HG02571 (cell line): Measurements from ENCODE around the gene LGALS3.

Source experiments
- ATAC-seq: cut with Tn5 transposase; IDR thresholded peaks from one replicate; pipeline ENCODE4 v1.9.1; 2021; ENCODE audit warnings: mild to moderate bottlenecking, moderate library complexity; ENCODE audit not compliant: unreplicated experiment

Gene LGALS3

DNA sequence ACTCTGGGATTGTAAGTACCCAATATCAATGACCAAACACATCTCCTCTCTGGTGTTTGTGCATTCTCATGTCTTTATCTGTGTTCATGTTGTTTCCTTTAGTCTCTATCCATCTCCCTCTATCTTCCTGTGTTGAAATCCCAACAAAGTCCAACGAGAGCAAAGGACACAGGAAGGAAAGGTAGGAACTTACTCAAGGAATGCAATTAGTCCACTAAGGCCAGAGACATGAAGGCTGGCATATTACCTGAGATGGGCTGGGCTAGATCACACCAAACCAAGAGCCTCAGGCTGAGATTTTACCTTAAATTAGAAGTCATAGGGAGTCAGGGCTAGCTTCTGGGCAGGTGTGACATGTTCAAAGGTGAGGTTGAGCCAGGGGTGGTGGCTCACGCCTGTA lies 14.3 kb upstream of the LGALS3 start:
- ATAC-seq, result no peak

DNA sequence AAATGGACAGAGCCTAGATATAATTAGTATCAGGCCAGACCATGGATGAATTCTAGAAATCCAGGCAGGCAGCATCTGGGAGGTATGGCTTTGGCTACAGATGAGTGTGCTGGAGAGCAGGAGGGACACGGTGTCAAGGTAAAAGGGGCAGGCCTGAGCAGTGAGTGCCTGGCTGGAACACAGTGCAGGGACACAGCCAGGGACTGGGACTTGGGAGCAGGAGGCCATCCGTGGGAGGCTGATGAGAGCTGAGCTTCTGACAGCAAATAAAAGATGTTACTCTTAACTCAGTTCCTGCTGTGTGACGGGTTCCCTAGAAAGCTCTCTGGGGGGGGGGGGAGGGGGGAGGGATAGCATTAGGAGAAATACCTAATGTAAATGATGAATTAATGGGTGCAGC lies 13.6 kb upstream of the LGALS3 start:
- ATAC-seq, result no peak

DNA sequence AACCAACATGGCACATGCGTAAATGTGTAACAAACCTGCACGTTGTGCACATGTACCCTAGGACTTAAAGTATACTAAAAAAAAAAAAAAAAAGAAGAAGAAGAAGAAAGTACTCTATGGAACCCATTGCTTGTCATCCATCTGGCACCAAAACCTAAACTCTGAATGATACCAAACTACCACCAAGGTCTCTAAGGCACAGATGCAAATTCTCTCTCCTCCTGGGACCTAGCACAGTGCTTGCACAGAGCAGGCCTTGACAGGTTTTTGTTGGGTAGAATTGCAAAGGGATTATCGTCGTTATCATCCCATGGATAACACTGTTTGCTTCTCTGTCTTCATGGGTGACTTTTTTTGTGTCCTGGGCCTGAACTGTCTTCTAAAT lies 13.2 kb upstream of the LGALS3 start:
- no peak for ATAC-seq

DNA sequence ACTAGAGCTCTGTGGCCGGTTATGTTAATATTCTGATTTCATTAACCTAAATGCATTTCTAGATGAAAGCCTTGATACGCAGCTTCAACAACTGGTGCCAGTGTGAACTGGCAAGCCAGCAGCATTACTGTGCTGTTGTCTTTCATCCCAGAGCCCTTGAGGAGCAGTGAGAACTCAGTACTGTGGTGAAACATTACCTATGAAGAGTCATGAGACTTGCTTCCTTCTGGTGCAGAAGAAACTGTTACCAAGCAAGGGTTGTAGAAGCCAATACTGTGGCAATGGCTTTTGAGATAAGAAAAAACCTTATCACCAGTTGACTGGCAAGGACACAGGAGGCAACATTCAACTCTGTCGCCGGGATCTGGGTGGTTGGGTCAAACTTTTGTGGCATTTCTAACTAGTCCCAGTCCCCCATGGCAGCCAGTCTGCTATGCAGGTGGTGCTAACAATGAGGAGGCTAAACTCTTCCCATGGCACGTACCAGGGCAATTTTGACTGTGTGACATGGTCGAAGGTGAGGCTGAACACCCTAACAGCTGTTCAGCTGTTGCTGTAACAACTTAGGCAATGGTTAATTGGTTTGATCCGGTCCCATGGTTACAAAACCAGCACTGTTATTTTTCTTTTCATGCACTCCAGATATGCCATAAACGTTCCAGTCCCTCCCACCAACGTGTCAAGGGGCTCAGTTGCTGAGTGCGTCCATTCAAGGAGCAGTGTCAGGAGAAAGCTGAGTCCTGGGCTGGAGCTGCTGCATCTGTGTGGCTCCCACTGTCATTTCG lies 12.6 kb upstream of the LGALS3 start:
- ATAC-seq, result no peak

DNA sequence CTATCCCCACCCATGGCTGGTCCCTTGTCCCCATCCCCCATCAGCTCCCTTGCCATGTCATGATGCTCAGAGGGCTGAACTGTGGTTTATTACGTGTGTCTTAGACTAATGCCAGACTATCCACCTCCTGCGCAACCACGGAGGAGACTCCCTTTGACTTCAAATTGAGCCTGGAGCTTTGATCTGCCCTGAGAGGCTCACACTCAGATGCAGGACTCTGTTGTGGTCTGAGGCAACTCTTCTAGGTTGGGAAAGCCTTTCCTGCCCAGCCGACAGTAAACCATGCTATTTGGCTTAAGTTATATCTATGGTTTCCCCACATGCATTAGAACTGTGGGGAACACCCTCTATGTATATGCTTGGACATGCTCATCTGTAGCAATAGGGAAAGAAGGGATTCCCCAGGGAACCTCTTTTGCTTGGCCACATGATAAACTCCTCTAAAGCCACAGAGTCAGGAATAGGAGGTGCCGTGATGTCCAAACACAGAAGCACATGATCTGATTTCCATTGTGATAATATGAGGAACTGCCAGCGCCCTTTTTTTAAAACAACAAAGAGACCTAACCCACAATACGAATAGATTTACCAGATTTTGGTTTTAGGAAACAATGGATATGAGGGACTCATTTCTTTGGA lies 11.1 kb upstream of the LGALS3 start:
- ATAC-seq, result no peak

DNA sequence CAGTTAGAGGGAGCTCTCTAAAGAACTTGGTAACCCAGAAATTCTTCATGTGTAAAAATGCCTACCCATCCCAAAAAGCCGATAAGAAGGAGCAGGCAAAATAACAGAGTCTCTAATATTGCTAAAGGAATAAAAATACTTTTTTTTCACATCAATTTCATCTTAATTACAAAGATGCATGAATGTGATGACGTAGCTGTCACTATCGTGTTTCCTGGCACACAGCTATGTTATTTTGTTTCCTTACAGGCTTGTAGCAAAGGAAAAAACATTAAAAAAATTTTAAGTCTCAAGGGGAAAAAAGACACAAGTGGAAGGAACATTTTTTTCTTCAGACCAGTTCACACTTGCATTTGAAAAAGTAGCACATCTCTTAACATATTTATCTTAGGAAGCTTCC lies 10.3 kb upstream of the LGALS3 start:
- ATAC-seq, result no peak

DNA sequence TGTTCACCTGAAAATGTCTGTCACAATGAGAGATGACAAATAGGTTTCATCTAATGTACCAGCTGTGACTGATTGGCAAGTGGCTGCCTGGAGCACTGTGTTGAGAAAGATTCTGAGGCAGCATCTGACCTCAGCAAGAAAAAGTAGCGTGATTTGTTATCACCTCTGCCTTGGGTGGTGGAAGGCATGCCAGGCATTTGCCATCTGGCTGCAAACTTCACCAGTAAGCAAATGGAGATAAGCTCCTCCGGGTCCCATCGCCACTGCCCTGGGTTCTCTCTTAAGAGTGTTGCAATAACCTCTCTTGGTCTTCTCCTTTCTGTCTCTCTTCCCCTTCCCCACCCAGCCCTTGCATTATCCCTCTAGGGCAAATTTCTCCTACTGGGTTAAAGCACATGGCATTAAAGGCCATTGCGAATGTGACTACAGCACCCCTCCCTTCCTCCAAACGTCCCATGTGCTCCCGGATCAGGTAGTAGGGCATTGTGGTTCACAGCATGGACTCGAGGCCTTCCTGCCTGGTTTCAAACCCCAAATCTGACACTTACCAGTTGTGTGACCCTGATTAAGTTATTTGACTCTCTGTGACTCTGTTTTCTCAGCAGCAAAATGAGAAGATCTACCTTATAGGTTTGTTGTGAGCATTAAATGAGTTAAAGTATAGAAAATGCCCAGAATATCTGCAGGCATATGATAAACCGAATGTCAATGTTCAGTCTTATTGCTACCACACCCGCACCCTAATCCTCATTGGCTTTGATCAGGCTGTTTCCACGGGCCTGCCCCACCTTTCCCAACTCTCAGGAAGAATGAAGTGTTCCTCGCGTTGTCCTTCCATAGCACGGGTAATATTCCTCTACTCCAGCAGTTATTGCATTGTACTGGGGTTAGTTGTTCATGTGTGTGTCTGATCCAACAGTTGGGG lies 8.2 kb upstream of the LGALS3 start:
- no peak for ATAC-seq

DNA sequence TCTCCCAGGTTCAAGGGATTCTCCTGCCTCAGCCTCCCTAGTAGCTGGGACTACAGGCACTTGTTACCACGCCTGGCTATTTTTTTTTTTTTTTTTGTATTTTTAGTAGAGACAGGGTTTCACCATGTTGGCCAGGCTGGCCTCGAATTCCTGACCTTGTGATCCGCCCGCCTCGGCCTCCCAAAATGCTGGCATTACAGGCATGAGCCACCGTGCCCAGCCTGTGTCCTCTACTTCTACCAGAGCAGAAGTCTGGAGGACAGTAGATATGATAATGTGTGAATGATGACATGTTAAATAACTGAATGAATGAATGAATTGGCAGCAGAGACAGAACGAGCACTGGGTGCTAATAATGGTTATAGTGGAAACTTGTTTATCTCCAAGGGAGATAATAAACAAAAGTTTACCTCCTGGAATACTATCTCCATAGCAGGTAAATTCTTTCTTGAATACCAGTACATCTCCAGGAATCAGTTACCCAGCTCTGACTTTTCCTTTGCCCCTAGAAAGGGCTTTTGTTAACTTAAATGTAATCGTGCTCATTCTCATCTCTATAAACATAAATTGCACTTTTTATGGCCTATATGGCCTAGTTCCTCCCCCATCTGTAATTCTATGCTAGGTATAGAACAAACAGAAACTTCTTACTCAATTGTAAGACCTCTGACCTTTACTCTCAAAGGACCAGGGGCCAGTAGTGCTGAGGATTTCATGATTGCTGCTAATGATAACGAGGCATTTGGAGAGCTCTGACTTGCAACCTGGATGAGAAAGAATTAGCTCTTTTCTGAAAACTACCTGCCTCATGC lies 7.2 kb upstream of the LGALS3 start:
- no peak for ATAC-seq

DNA sequence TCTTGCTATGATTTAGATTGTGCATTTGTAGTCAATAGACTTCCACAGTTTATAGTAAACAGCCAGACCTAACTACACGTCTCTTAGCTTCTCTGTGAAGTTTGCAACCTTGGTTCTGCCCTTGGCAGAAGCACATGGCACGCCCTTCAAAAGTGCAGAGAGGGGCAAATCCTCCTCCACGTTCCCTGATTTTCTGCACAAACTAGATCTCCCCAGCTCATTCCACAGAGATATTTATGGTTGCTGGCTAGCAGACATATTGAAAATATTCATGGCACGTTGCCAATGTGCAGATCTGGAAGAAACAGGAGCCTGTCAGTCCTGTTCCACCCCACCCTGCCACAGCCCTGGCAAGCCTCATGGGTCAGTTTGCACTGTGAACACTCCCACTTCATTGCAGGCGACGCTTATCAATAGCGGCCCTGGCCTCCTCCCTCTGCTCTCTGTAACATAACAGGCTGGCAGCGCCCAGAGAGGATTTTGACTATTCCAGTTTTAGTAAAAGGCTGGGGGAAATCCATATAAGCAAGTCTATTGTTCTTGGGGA lies 6.5 kb upstream of the LGALS3 start:
- no peak for ATAC-seq

DNA sequence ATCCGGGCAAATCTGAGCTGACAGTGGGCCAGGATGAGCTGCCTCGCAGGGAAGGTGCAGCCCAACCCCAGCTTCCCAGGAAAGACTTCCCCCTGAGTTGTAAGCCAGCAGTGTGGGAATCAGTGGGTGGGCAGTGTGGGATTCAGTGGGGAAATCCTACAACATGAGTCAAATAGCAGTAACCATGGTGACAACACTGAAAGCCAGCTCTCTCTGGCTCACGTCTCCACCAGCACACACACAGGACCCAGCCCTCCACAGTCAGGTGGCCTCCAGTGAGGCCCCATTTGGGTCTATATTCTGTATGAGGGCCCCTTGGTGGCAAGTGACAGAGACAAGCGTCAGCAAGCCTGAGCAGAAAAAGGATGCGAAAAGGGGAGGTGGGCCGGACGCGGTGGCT lies 6.0 kb upstream of the LGALS3 start:
- ATAC-seq, result no peak

DNA sequence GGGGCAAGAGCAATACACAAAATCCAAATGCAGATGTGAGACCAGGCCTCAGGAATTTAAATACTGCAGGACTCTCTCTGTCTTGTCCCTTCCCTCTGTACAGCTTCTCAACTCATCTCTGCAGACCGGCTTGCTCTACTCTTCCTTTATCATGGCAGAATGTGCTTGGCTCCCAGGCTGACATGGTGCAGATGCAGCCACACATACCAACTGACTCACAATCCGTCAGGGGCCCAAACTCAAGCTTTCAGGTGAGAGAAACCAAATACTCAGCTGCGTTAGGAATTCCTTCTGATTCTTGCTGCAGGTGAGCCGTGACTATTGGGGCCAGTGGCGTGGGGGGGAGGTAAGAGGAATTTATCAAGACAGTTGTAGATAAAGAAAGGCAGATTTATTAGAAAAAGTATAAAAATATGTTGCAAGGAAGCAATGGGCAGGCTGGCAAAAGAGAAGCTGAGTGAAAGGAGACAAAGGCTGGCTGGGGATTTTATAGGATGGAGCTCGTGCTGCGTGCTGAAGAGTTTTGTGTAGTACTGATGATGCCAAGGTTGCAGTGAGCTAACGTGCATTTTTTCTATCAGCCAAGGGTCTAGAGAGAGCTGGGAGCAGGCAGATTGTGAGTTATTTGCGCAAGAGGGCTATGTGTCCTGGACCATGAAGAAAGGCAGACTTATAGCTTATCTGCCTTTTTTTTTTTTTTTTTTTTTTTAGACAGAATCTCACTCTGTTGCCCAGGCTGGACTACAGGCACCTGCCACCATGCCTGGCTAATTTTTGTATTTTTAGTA lies 5.0 kb upstream of the LGALS3 start:
- no peak for ATAC-seq

DNA sequence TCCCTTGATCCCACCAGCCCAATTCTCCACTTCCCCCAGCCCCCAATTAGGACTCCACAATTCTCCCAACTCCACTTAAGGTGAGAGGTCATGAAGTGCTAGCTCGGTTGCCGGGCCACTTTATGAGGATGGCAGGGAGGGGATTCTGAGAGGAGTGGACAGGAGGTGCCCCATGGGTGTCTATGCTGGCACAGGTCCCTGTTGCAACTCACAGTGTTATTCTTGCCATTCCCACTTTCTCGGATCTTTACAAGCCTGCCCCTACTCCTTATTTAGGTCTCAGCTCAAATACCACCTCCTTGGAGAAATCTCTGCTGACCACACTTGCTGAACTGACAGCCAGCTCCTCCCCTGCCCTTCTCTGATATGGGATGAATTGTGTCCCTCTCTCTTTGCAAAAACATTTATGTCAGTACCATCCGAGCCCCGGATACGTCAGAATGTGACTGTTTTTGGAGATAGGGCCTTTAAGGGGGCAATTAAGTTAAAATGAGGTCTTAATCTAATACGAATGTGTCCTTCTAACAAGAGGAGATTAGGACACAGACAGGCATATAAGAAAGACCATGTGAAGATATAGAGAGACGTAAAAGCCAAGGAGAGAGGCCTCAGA lies 4.2 kb upstream of the LGALS3 start:
- ATAC-seq, result no peak

DNA sequence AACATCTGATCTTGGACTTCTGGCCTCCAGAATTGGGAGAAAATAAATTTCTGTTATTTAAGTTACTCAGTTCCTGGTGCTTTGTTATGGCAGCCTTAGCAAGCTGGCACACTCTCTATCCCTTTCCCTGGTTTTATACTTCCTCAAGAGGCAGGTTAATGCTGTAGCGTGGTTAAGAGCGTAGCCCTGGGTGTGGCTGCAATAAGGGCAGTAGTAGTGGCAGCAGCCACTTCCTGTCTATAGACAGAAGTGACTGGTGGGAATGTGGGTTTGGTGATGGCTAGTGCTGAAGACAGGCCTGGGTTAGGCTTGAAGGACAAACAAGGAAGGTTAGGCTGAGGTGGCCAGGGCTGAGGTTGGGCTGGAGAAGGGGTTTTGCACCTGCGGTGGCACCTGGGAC lies 3.6 kb upstream of the LGALS3 start:
- ATAC-seq, result no peak

DNA sequence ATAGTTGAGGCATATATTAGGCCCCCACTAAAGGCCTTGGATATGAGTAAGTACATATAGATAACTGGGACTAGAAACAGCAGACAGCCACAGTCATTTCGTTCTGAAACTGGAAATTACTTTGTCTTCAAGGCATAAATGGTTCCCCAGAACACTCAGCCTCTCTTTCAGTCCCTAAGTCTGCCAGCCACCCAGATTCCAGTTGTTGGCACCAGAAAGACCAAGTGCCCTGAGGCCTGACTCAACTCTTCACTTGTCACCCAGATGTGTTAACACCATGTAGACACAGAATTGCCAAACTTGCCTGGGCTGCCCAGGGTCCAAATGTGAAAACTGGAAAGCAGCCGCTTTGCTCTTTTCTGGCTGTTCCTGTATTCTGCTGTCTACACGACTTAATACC lies 3.0 kb upstream of the LGALS3 start:
- ATAC-seq, result no peak

DNA sequence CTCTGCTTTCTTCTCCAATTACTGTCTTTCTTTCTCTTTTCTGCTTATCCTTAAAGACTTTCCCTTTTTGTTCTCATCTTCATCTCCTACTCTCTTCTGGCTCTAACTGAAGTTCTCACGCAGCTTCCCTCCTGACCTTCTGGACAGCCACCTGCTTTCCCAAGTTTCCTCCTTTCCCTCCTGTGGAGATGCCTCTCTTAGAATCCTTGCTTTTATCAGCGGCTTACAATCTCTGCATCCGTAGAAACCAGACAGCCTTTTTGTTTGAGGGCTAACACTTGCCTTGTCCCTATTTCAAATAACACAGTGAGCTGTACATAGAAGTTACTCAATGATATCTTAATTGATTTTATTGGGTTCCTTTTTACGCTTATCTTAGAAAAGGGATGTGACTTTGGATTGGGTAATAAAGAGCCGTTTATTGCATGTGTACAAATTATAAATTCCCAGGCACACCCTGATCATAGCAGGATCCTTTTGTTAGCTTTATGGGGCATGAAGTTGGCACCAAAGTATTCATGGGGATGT lies 2.1 kb upstream of the LGALS3 start:
- ATAC-seq, result no peak

DNA sequence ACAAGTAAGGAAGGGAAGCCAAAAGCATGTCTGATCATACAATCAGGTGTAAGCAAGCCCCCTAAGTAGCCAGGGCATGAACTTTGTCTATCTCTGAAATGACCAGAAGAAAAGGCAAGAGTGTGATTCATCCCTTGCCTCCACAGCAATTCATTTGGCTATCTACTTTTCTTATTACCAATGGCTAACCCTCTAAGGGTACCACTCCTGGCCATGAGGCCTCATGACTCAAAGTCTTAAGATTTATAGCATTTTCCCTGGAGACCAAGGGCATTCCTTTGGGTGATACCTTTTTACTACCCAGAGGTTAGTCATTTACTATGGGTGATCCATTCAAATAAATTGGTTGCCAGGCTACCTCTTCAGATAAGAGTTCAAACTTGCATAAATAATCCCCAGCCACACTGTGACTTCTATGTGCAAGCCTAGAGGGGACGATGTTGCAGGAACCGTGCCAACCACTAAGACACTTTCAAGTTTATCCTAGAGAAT lies 1.5 kb upstream of the LGALS3 start:
- no peak for ATAC-seq

DNA sequence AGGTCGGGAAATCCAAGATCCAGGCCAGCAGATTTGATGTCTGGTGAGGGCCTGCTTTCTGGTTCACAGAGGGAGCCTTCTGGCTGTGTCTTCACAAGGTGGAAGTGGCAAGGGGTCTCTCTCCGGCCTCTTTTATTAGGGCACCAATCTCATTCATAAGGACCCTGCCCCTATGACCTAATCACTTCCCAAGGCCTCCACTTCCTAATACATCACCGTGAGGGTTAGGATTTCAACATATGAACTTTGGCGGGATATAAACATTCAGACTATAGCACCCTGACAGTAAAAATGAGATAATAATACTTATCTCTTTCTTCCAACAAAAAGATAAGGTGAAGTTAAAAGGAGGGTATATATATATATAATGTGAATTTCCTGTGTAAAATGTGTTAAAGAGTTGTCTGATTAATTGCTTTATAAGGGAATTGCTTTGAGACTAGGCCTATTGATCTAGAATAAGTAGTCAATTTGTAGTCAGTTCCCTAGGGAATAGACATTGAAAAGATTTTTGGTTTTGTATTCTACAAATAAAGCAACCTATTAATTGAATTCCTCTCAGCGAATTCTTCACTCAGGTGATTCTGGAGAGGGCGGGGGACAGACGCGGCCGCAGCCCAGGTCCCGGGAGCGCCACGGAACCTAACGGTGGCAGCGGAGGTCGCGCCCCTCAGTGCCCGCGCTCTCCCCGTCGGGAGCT lies 516 bp upstream of the LGALS3 start:
- ATAC-seq, result no peak

DNA sequence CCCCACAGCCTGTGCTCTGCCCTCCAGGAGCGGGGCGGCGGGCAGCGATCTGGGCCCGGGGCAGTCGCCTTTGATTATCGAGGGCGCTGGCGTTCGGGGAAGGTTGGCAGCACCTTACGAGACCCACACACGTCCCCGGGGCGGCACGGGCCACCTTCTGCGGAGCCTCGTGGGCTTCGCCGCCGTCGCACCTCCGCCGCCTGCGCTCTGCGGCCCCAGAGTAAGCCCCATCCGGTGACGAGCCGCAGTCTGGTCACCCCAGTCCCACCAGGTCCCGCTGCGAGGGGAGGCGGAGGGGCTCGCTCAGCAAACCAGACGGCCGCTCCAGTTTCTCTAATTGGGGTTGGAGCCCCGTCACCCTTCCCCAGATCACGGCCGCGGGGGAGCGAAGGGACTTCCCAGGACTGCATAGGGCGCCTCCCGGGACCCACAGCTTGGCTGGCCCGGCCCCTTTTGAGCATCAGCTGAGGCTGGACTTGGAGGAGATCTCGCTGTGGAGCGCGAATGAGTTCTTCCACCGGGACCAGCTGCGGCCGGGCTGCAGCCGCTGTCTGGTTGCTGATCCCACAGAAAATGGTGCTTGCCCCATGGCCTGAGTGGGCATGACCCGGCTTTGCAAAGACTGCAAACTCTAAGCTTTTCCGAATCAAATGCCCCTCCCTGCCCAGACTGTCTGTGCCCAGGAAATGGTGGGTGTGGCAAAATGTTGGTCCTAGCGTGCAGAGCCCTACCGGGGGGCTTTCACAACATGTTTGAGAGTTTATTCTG lies 560 bp downstream of the LGALS3 start:
- peak; percentile 56 for ATAC-seq
